ENCODE results near the gene ADORA2B.

GRCh38 chr17:15913826-15914225 is 31.1 kb upstream of the ADORA2B start:
- TF ChIP-seq CTCF (IDR thresholded peaks at IDR 0.05) (no peak), POLR2A (IDR thresholded peaks at IDR 0.05) (no peak)

All from adrenal gland (tissue), 5 donors.